IPS DF 6.9 (cell line): ENCODE measurements around the gene BBS2.
A peak's percentile ranks its signal among the peaks of the same experiment; 100 is the strongest.

Experiments used
- DNase-seq: peaks from one replicate; pipeline ENCODE4 v3.0.0-alpha.2; 2013; ENCODE audit warnings: low read depth, low spot score
- H3K27ac ChIP-seq: one replicate; pipeline ENCODE4 v1.5.1; 2013; ENCODE audit warnings: low read length, control low read depth
- H3K27me3 ChIP-seq: 2 replicates; pipeline ENCODE4 v1.6.1; 2013; ENCODE audit warnings: mild to moderate bottlenecking, low read length; ENCODE audit not compliant: control insufficient read depth, insufficient read depth
- H3K36me3 ChIP-seq: 2 replicates; pipeline ENCODE4 v1.6.1; 2013; ENCODE audit warnings: low read length; ENCODE audit not compliant: control insufficient read depth, insufficient read depth
- H3K4me1 ChIP-seq: 2 replicates; pipeline ENCODE4 v1.6.1; 2013; ENCODE audit warnings: low read length; ENCODE audit not compliant: control insufficient read depth, insufficient read depth
- H3K4me3 ChIP-seq: 2 replicates; pipeline ENCODE4 v1.5.1; 2013; ENCODE audit warnings: mild to moderate bottlenecking, low read length
- H3K9me3 ChIP-seq: 2 replicates; pipeline ENCODE4 v1.6.1; 2013; ENCODE audit warnings: low read length, inconsistent platforms; ENCODE audit not compliant: control insufficient read depth, insufficient read depth
- WGBS: extraction: QIAGEN DNeasy Blood & Tissue Kit; methylation state at CpG from one replicate; pipeline ENCODE4 v1.1.7; 2013; ENCODE audit warnings: mixed read lengths, missing lambda C conversion rate; ENCODE audit not compliant: insufficient read length, insufficient coverage; 5-methylcytosine and 5-hydroxymethylcytosine counted together

BBS2 gene

GRCh38 chr16:56549161-56549560, 29.3 kb upstream of the BBS2 start:
- peaks cover 6% of the 10 kb centered on the region for H3K4me1 ChIP-seq
- DNase-seq: no peak
- no peak overlapping the region for H3K4me3 ChIP-seq
- no peaks in the 10 kb centered on the region for H3K9me3 ChIP-seq
- H3K27ac ChIP-seq: no peak overlapping the region
- H3K36me3 ChIP-seq: no peaks in the 10 kb centered on the region
- H3K27me3 ChIP-seq: no peaks in the 10 kb centered on the region

- Histone ChIP-seq H3K36me3 (no peaks in the 10 kb centered on the region), H3K4me3 (no peak overlapping the region), H3K9me3 (no peaks in the 10 kb centered on the region), H3K27me3 (no peaks in the 10 kb centered on the region), H3K4me1 (peaks cover 6% of the 10 kb centered on the region), H3K27ac (peak overlapping the region; percentile 24)
- DNase-seq: no peak
- 100% methylated on average over 1 of the region's 4 CpGs for WGBS
Observed at GRCh38 chr16:56547949-56548567, 28.2 kb upstream of the BBS2 start.

- Histone ChIP-seq H3K9me3 (no peaks in the 10 kb centered on the region), H3K36me3 (no peaks in the 10 kb centered on the region), H3K27ac (peak overlapping the region; percentile 90), H3K27me3 (no peaks in the 10 kb centered on the region), H3K4me1 (peaks cover 6% of the 10 kb centered on the region), H3K4me3 (no peak overlapping the region)
- peak; percentile 52 for DNase-seq
- WGBS: no CpG with 5 or more reads among the region's 12 CpGs
Observed at GRCh38 chr16:56547120-56547948, 27.5 kb upstream of the BBS2 start.

- WGBS: no CpG with 5 or more reads among the region's 2 CpGs
- Histone ChIP-seq H3K4me1 (peaks cover 2% of the 10 kb centered on the region), H3K27ac (no peak overlapping the region), H3K27me3 (no peaks in the 10 kb centered on the region), H3K36me3 (no peaks in the 10 kb centered on the region), H3K4me3 (no peak overlapping the region), H3K9me3 (no peaks in the 10 kb centered on the region)
- no peak for DNase-seq
Observed at GRCh38 chr16:56542039-56542438, 22.2 kb upstream of the BBS2 start.

GRCh38 chr16:56539656-56540055, 19.8 kb upstream of the BBS2 start:
- Histone ChIP-seq H3K4me3 (no peak overlapping the region), H3K36me3 (no peaks in the 10 kb centered on the region), H3K27ac (no peak overlapping the region), H3K4me1 (no peaks in the 10 kb centered on the region), H3K9me3 (no peaks in the 10 kb centered on the region), H3K27me3 (no peaks in the 10 kb centered on the region)
- no CpG with 5 or more reads among the region's 4 CpGs for WGBS
- no peak for DNase-seq

- DNase-seq: no peak
- no peaks in the 10 kb centered on the region for H3K4me1 ChIP-seq
- H3K4me3 ChIP-seq: no peak overlapping the region
- H3K36me3 ChIP-seq: no peaks in the 10 kb centered on the region
- WGBS: no CpG with 5 or more reads among the region's 7 CpGs
- H3K27ac ChIP-seq: no peak overlapping the region
- H3K27me3 ChIP-seq: no peaks in the 10 kb centered on the region
- no peaks in the 10 kb centered on the region for H3K9me3 ChIP-seq
Observed at GRCh38 chr16:56538331-56538730, 18.5 kb upstream of the BBS2 start.

GRCh38 chr16:56534847-56535383, 15.1 kb upstream of the BBS2 start:
- H3K36me3 ChIP-seq: no peaks in the 10 kb centered on the region
- H3K4me1 ChIP-seq: no peaks in the 10 kb centered on the region
- H3K9me3 ChIP-seq: no peaks in the 10 kb centered on the region
- no peak for DNase-seq
- no peak overlapping the region for H3K4me3 ChIP-seq
- no peaks in the 10 kb centered on the region for H3K27me3 ChIP-seq
- no CpG with 5 or more reads among the region's 8 CpGs for WGBS
- no peak overlapping the region for H3K27ac ChIP-seq

GRCh38 chr16:56532714-56533113, 12.9 kb upstream of the BBS2 start:
- DNase-seq: no peak
- no CpG with 5 or more reads among the region's 4 CpGs for WGBS

GRCh38 chr16:56530872-56531271, 11.0 kb upstream of the BBS2 start:
- no peaks in the 10 kb centered on the region for H3K36me3 ChIP-seq
- DNase-seq: no peak

More at GRCh38 chr16:56532714-56533113, 12.9 kb upstream of the BBS2 start:
- Histone ChIP-seq H3K27ac (no peak overlapping the region), H3K27me3 (no peaks in the 10 kb centered on the region), H3K4me1 (no peaks in the 10 kb centered on the region), H3K36me3 (no peaks in the 10 kb centered on the region), H3K9me3 (no peaks in the 10 kb centered on the region), H3K4me3 (no peak overlapping the region)

GRCh38 chr16:56525236-56525635, 5.4 kb upstream of the BBS2 start:
- Histone ChIP-seq H3K4me3 (no peak overlapping the region), H3K4me1 (no peaks in the 10 kb centered on the region), H3K27ac (no peak overlapping the region), H3K36me3 (no peaks in the 10 kb centered on the region), H3K9me3 (no peaks in the 10 kb centered on the region), H3K27me3 (no peaks in the 10 kb centered on the region)
- WGBS: no CpG with 5 or more reads among the region's 9 CpGs
- DNase-seq: no peak

More at GRCh38 chr16:56530872-56531271, 11.0 kb upstream of the BBS2 start:
- no peaks in the 10 kb centered on the region for H3K4me1 ChIP-seq
- H3K4me3 ChIP-seq: no peak overlapping the region
- H3K9me3 ChIP-seq: no peaks in the 10 kb centered on the region
- no peak overlapping the region for H3K27ac ChIP-seq
- no peaks in the 10 kb centered on the region for H3K27me3 ChIP-seq
- WGBS: no CpG with 5 or more reads among the region's 1 CpG
